ENCODE measurements around the gene CDT1.

CDT1 gene

DNA sequence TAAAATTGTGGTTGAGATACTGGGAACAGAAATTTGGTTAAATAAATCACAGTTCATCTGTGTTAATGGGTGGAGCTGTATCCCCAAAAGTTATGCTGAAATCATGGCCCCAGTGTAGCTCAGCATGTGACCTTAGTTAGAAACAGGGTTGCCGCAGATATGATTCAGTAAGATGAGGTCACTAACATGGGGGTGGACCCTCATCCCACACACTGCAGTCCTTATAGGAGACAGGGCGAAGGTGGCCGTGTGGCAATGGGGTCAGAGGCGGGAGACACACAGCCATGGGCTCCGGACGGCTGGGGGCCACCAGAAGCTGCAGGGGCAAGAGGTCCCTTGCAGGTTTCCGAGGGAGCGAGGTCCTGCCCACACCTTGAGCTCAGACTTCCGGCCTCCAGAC, 42.5 kb downstream of the CDT1 start:
- Histone ChIP-seq H3K27ac (no peak overlapping the region), H3K4me3 (no peak overlapping the region)

GRCh38 chr16:88847654-88848053, 44.1 kb downstream of the CDT1 start:
- H3K27ac ChIP-seq = no peak overlapping the region

DNA sequence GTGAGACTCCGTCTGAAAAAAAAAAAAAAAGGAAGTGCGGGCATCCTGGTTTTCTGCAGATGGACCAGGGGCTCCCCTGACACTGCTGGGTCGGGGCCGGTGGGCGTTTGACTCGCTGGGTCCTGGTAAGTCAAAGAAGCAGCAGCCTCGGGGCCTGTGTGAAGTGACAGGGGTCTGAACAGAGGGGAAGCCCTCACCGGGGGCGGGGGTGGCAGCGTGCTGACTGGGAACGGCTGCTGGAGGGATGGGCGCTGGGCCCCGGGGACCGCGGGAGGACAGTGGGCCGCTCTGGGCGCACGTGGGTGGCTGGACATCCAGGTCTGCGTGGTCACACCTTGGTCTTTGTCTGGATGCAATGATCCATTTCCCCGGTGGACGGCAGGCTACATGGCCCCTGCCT, 45.0 kb downstream of the CDT1 start:
- no peak overlapping the region for H3K27ac ChIP-seq
- no peak overlapping the region for H3K4me3 ChIP-seq

More at GRCh38 chr16:88847654-88848053, 44.1 kb downstream of the CDT1 start:
- no peak overlapping the region for H3K4me3 ChIP-seq

- Histone ChIP-seq H3K4me3 (no peak overlapping the region), H3K27ac (no peak overlapping the region)
Measured at GRCh38 chr16:88850531-88851199, 47.1 kb downstream of the CDT1 start.

- H3K4me3 ChIP-seq = no peak overlapping the region
- no peak overlapping the region for H3K27ac ChIP-seq
Measured at GRCh38 chr16:88851616-88852015, 48.0 kb downstream of the CDT1 start.

DNA sequence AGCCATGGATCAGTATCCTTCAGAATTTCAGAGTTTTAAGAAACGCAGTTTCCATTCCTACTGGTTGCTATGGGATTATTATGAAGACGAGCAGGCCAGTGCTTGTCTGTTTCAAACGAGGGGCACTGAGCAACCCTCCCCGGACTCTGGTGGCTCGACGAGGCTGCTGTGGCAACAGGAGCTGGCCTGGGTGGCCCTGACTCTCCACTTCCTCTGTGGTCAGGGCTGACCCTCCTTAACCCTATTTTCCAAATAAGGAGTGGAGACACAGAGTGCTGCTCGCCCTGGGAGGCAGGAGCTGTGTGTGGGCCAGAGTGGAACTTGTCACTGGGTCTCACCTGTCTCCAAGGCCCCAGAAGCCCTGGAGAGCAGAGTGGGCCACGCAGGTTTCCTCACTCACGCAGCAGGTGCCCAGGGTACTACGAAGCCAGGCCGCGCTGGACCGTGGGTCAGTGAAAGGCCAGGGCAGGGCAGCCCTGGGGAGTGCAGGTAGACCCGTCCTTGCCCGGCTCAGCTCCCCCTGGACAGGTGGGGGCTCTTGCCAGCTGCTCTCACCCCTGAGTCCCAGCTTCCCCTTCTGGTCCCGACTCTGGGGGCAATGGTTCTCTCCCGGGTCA, 49.8 kb downstream of the CDT1 start:
- Histone ChIP-seq H3K27ac (peak overlapping the region in 1 of 21 experiments; percentile 5), H3K4me3 (no peak overlapping the region)

- peak overlapping the region in 1 of 21 experiments; percentile 13 for H3K27ac ChIP-seq
- no peak overlapping the region for H3K4me3 ChIP-seq
Measured at GRCh38 chr16:88854306-88855111, 50.9 kb downstream of the CDT1 start.

DNA sequence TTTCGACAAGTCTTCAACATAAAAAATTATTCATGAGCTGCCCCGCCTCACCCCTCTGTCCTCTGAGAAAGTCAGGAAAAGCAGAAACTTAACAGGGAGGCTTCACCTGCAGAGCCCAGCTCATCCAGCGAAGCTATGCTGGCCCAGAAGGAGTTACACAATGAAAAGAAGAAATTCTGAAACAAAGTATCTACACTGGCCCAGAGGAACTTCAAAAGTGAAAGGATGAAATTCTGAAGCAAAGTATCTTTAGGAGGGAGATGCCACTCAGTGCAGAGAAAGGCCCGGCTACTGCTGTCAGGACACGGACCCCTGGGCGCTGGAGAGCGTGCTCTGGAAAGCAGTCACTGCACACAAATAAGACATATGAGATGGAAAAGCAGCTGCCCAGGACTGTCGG, 51.6 kb downstream of the CDT1 start:
- Histone ChIP-seq H3K27ac (peak overlapping the region in 2 of 21 experiments; percentile 13 to 88), H3K4me3 (no peak overlapping the region)

DNA sequence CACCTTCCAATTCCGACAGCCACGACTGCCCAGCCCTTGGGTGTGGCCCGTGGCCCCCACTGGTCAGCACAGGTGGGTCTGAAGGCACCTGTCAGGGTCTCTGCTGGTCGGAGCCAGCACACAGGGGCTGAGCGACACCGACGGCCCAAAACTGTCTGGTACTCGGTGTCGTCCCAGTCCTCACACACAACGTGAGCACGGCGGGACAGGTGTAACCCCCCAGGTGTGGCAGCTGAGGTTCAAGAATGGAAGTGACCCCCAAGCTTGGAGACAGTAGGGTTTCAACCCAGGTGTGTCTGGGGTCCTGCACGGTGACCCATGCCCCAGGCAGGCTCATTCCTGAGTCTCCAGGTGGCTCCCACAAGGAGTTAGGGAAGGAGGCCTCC, 52.1 kb downstream of the CDT1 start:
- H3K27ac ChIP-seq = peak overlapping the region in 16 of 21 experiments; percentile 66 to 94 (median 88)
- H3K4me3 ChIP-seq = peak overlapping the region; percentile 73 to 99 (median 93)

- peak overlapping the region; percentile 45 to 94 (median 88) for H3K27ac ChIP-seq
Measured at GRCh38 chr16:88856122-88856827, 52.7 kb downstream of the CDT1 start.

GRCh38 chr16:88856828-88857727, 53.5 kb downstream of the CDT1 start, which contains the start of the genes GALNS and TRAPPC2L:
GALNS (minus strand) TSS chr16:88856947; CDS start chr16:88856877, 70 bp downstream.
TRAPPC2L (plus strand) TSS chr16:88857127; CDS start chr16:88857151, 24 bp downstream.
- Histone ChIP-seq H3K4me3 (peak within 1 kb of the TSS; percentile 73 to 99 (median 93)), H3K27ac (peak within 1 kb of the TSS; percentile 45 to 94 (median 89))

More at GRCh38 chr16:88856122-88856827, 52.7 kb downstream of the CDT1 start:
- peak overlapping the region; percentile 73 to 99 (median 93) for H3K4me3 ChIP-seq

DNA sequence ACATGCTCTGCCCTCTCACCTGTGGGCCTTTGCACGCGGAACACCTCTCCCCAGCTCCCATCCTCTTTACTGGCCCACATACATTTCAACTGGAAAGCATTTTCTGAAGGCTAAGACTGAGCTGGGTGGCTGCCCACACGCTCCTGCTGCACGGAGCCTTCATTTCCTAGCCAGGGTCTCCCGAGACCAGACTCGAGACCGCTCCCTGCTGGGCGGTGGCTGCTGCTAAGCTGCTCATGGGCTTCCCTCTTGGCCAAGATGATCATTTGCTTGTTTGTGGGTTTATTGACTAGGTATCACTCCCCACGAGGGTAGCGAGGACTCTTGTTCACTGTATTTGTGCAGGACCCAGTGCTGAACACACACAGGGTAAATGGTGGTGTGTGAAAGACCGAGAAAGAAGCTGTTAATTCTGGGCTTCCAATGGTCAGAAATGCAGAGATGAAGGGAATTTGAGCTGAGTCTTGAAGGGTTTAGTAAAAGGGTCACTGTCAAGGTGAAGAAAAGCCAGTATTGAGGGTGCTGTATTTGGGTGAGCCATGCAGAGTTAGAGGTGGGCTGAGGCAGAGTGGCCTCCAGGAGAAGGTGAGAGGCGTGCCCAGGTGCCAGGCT, 54.2 kb downstream of the CDT1 start:
- H3K27ac ChIP-seq = peak overlapping the region in 19 of 21 experiments; percentile 37 to 94 (median 89)
- H3K4me3 ChIP-seq = peak overlapping the region; percentile 73 to 99 (median 93)

Measured in skin epidermis (tissue), 12 donors.